GM12878 (cell line): ENCODE measurements around the gene FIBCD1. TPM values are rescaled to one million over a fixed set of nuclear protein-coding genes. Genes with fewer than 3 reads are reported as not detected.

Source experiments
- ATAC-seq: fragments of 200-7000 bp; cut with Tn5 transposase; 3 replicates; pipeline ENCODE4 v1.9.1; 2020; ENCODE audit warnings: mild to moderate bottlenecking, moderate library complexity
- BruUV-seq: library from RNA; stranded (reverse); fragments of 400-500 nt; replicated peaks from 2 replicates; lab custom pipeline; 2021; lab: Mats Ljungman, UMichigan
- CTCF ChIA-PET: fragments of 300-600 bp; sonication (Branson Sonifier 250); formaldehyde crosslinking; extraction: SDS; loops from one replicate; lab custom pipeline; 2021; ENCODE audit warnings: inconsistent platforms; lab: Yijun Ruan, JAX
- POLR2A ChIA-PET: fragments of 350-600 bp; formaldehyde crosslinking; extraction: SDS; loops from one replicate; lab custom pipeline; 2021; ENCODE audit warnings: inconsistent platforms; lab: Charles Lee
- RAD21 ChIA-PET: fragments of 300-600 bp; sonication (Branson Sonifier 250); formaldehyde crosslinking; loops from one replicate; lab custom pipeline; 2023; ENCODE audit warnings: antibody characterized with exemption; ENCODE audit not compliant: unreplicated experiment; lab: Charles Lee
- SMC1A ChIA-PET: fragments of 300-600 bp; sonication (Branson Sonifier 250); formaldehyde crosslinking; loops from one replicate; lab custom pipeline; 2023; ENCODE audit not compliant: unreplicated experiment, uncharacterized antibody; lab: Charles Lee
- DNase-seq: peaks from one replicate; pipeline ENCODE4 v3.0.0-alpha.2; 2011; ENCODE audit warnings: low read depth, low spot score
- FAIRE-seq: peaks from 3 replicates; lab custom pipeline; 2011; peaks lifted over from hg19 to GRCh38; lab: Jason Lieb, UNC
- H2AFZ ChIP-seq: 2 replicates; pipeline ENCODE4 v1.6.0; 2011; ENCODE audit warnings: low read depth, low read length, control low read depth; ENCODE audit not compliant: control insufficient read depth
- H3K27ac ChIP-seq: 2 replicates; pipeline ENCODE4 v1.5.1; 2011; ENCODE audit warnings: control low read depth; ENCODE audit not compliant: control insufficient read depth, insufficient read depth
- H3K27me3 ChIP-seq, 2 experiments: replicated peaks in 1 of 2; 2 replicates each; pipeline versions ENCODE4 v1.6.0 to v1.6.1; 2011; ENCODE audit warnings: low read length in 1 of 2; ENCODE audit not compliant: control insufficient read depth in 2 of 2, insufficient read depth in 2 of 2
- H3K36me3 ChIP-seq, 2 experiments: 2 replicates each; pipeline ENCODE4 v1.5.1; 2011; ENCODE audit warnings: low read length in 1 of 2; ENCODE audit not compliant: control insufficient read depth in 2 of 2, insufficient read depth in 2 of 2
- H3K4me1 ChIP-seq: 2 replicates; pipeline ENCODE4 v1.6.1; 2011; ENCODE audit warnings: mild to moderate bottlenecking, low read length, moderate library complexity, mixed read lengths; ENCODE audit not compliant: control insufficient read depth, insufficient read depth
- H3K4me2 ChIP-seq: 2 replicates; pipeline ENCODE4 v1.6.0; 2011; ENCODE audit warnings: control low read depth; ENCODE audit not compliant: control insufficient read depth, insufficient read depth
- H3K4me3 ChIP-seq: fragments of 200-600 bp; sonication (generic); 2 replicates; pipeline ENCODE4 v1.5.1; 2016
- H3K79me2 ChIP-seq: 2 replicates; pipeline ENCODE4 v1.6.0; 2011; ENCODE audit warnings: low read length; ENCODE audit not compliant: control insufficient read depth, insufficient read depth
- H3K9ac ChIP-seq: 2 replicates; pipeline ENCODE4 v1.8.0; 2011; ENCODE audit warnings: low read length, control low read depth, mixed read lengths; ENCODE audit not compliant: control insufficient read depth, insufficient read depth
- H3K9me3 ChIP-seq: replicated peaks from 3 replicates; pipeline ENCODE4 v1.5.1; 2011; ENCODE audit warnings: mild to moderate bottlenecking, low read length; ENCODE audit not compliant: control insufficient read depth, insufficient read depth
- H4K20me1 ChIP-seq: 2 replicates; pipeline ENCODE4 v1.6.0; 2011; ENCODE audit not compliant: control insufficient read depth, insufficient read depth
- BCLAF1 ChIP-seq: fragments of 450-650 bp; IDR thresholded peaks from 2 replicates; pipeline ENCODE4 v1.6.1; 2017; ENCODE audit warnings: antibody characterized with exemption, mild to moderate bottlenecking, moderate library complexity
- BRCA1 ChIP-seq: IDR thresholded peaks from 2 replicates; pipeline ENCODE4 v1.6.1; 2011; ENCODE audit warnings: low read depth, low read length, improper control_type of control experiment
- EGR1 ChIP-seq, 2 experiments: IDR thresholded peaks; 1 replicate in 1 of 2; 2 replicates in 1 of 2; pipeline ENCODE4 v1.6.1; 2011 to 2012; ENCODE audit warnings: low read depth in 2 of 2, low read length in 2 of 2, borderline replicate concordance in 1 of 2, mild to moderate bottlenecking in 1 of 2, moderate library complexity in 1 of 2
- ETV6 ChIP-seq, 2 experiments: fragments of 450-650 bp in 1 of 2; IDR thresholded peaks in 1 of 2; conservative IDR thresholded peaks in 1 of 2; 2 replicates each; pipeline ENCODE4 v1.6.1; 2014; ENCODE audit warnings: antibody characterized with exemption in 1 of 2, borderline replicate concordance in 1 of 2, low read depth in 1 of 2, mild to moderate bottlenecking in 1 of 2, moderate library complexity in 1 of 2
- HSF1 ChIP-seq: fragments of 150-350 bp; IDR thresholded peaks from 2 replicates; pipeline ENCODE4 v1.6.1; 2014; ENCODE audit warnings: mild to moderate bottlenecking, low read depth, low read length
- MTA2 ChIP-seq: fragments of 450-650 bp; IDR thresholded peaks from 2 replicates; pipeline ENCODE4 v1.6.1; 2016; ENCODE audit warnings: low read depth, mild to moderate bottlenecking, moderate library complexity
- NFXL1 ChIP-seq: fragments of 450-650 bp; IDR thresholded peaks from 2 replicates; pipeline ENCODE4 v1.6.1; 2017; ENCODE audit warnings: antibody characterized with exemption, mild to moderate bottlenecking, borderline replicate concordance
- NKRF ChIP-seq: fragments of 450-650 bp; conservative IDR thresholded peaks from 2 replicates; pipeline ENCODE4 v1.6.1; 2017; ENCODE audit warnings: mild to moderate bottlenecking, moderate library complexity
- SIX5 ChIP-seq: IDR thresholded peaks from 2 replicates; pipeline ENCODE4 v1.6.1; 2011; ENCODE audit warnings: mild to moderate bottlenecking, low read depth, low read length, moderate library complexity; ENCODE audit not compliant: severe bottlenecking
- SMARCA5 ChIP-seq: fragments of 450-650 bp; IDR thresholded peaks from 2 replicates; pipeline ENCODE4 v1.6.1; 2017; ENCODE audit warnings: mild to moderate bottlenecking
- WGBS: methylation state at CpG from one replicate; pipeline ENCODE4 v1.1.6; 2016; ENCODE audit warnings: low lambda C conversion rate; ENCODE audit not compliant: insufficient replicate concordance, insufficient coverage; ENCODE audit errors: missing lambda C conversion rate; 5-methylcytosine and 5-hydroxymethylcytosine counted together
- in situ Hi-C: fragments of 300-500 bp; cut with MboI; formaldehyde crosslinking; loops from 9 replicates; pipeline ENCODE4 v1.14.3; 2018; ENCODE audit warnings: mixed read lengths
- intact Hi-C: fragments of 100-400 bp; cut with micrococcal nuclease; formaldehyde crosslinking; loops from one replicate; pipeline ENCODE4 v1.14.2; 2022; ENCODE audit not compliant: unreplicated experiment
- polyA plus RNA-seq, 11 experiments: library from polyadenylated mRNA; depleted of rRNA in 4 of 11; unstranded in 6 of 11; stranded (reverse) in 5 of 11; fragments of >200 nt; fragmentation: Nextera tagmentation in 4 of 11; fragmentation: Illumina TruSeq in 1 of 11; extraction: Ambion mirVana in 4 of 11; extraction: Trizol in 1 of 11; gene quantifications; 1 replicate in 1 of 11; 2 replicates in 10 of 11; pipeline versions ENCODE4 v1.2.1 to v1.2.3, GENCODE V29; 2011 to 2016; ENCODE audit warnings: inconsistent platforms in 2 of 11, missing spikeins in 2 of 11, low read depth in 1 of 11
- total RNA-seq, 4 experiments: library from RNA; depleted of rRNA in 3 of 4; stranded (reverse); fragments of >200 nt in 3 of 4; fragmentation: Illumina TruSeq in 1 of 4; extraction: Trizol in 1 of 4; gene quantifications; 2 replicates each; pipeline versions ENCODE4 v1.2.1 to v1.2.3, GENCODE V29; 2013 to 2021
- TF ChIP-seq, protein P1 (sequence below): fragments of 450-650 bp; formaldehyde crosslinking; IDR thresholded peaks from 2 replicates; pipeline ENCODE4 v1.5.0; 2022; ENCODE audit warnings: mild to moderate bottlenecking, missing genetic modification characterization

The FIBCD1 gene
- total and polyA plus RNA-seq, 10 of the 15 experiments (the other 5 are each of a cell fraction or from before 2014, with no cell fraction given) = 0.04 to 0.95 (median 0.25) TPM; not detected in 6

DNA sequence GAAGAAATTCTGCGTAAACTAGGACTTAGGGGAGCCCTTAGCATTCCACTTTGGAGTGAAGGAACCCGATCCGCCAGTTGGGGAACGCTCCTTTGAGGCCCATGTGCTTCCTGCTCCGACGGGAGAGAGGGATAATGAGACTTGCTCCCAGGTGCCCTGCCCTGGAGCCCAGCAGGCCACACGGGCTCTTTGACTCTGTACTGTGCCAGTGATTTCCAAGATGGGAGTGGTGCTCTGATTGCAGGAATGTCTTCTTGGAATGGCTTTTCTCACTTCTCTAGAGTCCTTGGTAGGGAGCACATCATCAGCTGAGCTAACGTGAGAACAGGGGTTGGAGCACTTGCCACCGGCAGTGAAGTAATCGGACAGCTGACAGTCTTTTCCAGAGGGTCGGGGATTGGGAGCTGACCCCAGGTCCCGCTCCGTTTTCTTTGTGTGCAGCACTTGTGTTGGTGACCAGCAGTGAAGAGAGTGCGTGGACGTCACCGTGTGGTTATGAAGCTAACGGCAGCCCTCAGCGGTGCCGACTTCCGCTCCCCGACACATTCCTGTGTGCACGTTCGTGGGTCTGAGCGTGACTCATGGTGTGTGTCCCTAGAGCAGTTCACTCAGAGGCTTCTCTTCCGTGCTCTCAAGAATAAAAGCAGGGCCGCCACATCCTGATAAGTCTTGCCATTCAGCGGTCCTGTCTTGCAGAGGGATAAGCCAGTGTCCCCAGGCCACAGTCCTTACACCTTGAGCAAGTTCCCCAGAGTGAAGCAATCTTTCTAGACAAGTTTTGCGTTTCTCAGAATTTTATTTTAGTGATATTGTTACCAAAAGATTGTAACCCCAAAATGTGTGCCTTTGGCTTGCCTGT is 78.4 kb downstream of the FIBCD1 start:
- no peak for FAIRE-seq
- no peak for ATAC-seq
- Histone ChIP-seq H3K4me3 (no peak overlapping the region), H3K27ac (no peak overlapping the region), H4K20me1 (no peaks in the 10 kb centered on the region), H3K4me1 (no peaks in the 10 kb centered on the region), H2AFZ (no peak overlapping the region), H3K4me2 (no peak overlapping the region), H3K79me2 (no peaks in the 10 kb centered on the region), H3K36me3 (peaks cover 15 to 17% of the 10 kb centered on the region in 2 experiments; a peak in 3 of 4 replicates), H3K27me3 (no peaks in the 10 kb centered on the region), H3K9ac (no peak overlapping the region), H3K9me3 (no peaks in the 10 kb centered on the region)
- ChIA-PET RAD21 (interaction anchor here (1.9 kb wide), 1 partner anchor 150 kb away, joined by 4 read pairs; no protein-coding TSS in a partner anchor), POLR2A (no interaction called here), CTCF (interaction anchor here (1.3 to 11.0 kb wide), 3 partner anchors 9 to 156 kb away, joined by 4 to 267 read pairs (median 190); no protein-coding TSS in a partner anchor), SMC1A (interaction anchor here (1.5 kb wide), 1 partner anchor 65 kb away, joined by 3 read pairs; no protein-coding TSS in a partner anchor)
- 90% methylated on average over 28 of the region's 28 CpGs for WGBS
- intact Hi-C loops = no loop called here
- no TSS peak for BruUV-seq
- no peak for DNase-seq
- in situ Hi-C loops = loop anchor here (5.0 to 10.0 kb wide), 2 partner anchors 88 to 406 kb away; no protein-coding TSS in a partner anchor
- TF ChIP-seq HSF1 = no peak
- no peak for TF ChIP-seq ETV6 (conservative IDR thresholded peaks at IDR 0.05 in 1 of 2, IDR thresholded peaks at IDR 0.05 in 1 of 2; ENCODE audit: borderline replicate concordance in 1 of 2, low read depth in 1 of 2)
- no peak for TF ChIP-seq SIX5
- no peak for TF ChIP-seq BRCA1
- TF ChIP-seq SMARCA5 = no peak
- TF ChIP-seq EGR1 (IDR thresholded peaks at IDR 0.05; ENCODE audit: borderline replicate concordance in 1 of 2, low read depth in 2 of 2, low read length in 2 of 2) = no peak
- no peak for TF ChIP-seq BCLAF1
- no peak for TF ChIP-seq NFXL1
- no peak for TF ChIP-seq MTA2
- no peak for TF ChIP-seq NKRF
- TF ChIP-seq, protein P1, sequence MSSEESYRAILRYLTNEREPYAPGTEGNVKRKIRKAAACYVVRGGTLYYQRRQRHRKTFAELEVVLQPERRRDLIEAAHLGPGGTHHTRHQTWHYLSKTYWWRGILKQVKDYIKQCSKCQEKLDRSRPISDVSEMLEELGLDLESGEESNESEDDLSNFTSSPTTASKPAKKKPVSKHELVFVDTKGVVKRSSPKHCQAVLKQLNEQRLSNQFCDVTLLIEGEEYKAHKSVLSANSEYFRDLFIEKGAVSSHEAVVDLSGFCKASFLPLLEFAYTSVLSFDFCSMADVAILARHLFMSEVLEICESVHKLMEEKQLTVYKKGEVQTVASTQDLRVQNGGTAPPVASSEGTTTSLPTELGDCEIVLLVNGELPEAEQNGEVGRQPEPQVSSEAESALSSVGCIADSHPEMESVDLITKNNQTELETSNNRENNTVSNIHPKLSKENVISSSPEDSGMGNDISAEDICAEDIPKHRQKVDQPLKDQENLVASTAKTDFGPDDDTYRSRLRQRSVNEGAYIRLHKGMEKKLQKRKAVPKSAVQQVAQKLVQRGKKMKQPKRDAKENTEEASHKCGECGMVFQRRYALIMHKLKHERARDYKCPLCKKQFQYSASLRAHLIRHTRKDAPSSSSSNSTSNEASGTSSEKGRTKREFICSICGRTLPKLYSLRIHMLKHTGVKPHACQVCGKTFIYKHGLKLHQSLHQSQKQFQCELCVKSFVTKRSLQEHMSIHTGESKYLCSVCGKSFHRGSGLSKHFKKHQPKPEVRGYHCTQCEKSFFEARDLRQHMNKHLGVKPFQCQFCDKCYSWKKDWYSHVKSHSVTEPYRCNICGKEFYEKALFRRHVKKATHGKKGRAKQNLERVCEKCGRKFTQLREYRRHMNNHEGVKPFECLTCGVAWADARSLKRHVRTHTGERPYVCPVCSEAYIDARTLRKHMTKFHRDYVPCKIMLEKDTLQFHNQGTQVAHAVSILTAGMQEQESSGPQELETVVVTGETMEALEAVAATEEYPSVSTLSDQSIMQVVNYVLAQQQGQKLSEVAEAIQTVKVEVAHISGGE = no peak
